C4-2B (cell line): ENCODE measurements around the gene IAPP.

Experiments
- H3K27ac ChIP-seq: fragments of 450-650 bp; 2 replicates; pipeline ENCODE4 v1.5.1; 2017
- CTCF ChIP-seq: fragments of 450-650 bp; conservative IDR thresholded peaks from 2 replicates; pipeline ENCODE4 v1.5.1; 2017; ENCODE audit warnings: mild to moderate bottlenecking
- ZFX ChIP-seq: fragments of 450-650 bp; IDR thresholded peaks from 2 replicates; pipeline ENCODE4 v1.6.1; 2017

IAPP gene

GRCh38 chr12:21337453-21337852, 35.2 kb upstream of the IAPP start:
- no peak overlapping the region for H3K27ac ChIP-seq
- TF ChIP-seq ZFX (no peak), CTCF (no peak)

DNA sequence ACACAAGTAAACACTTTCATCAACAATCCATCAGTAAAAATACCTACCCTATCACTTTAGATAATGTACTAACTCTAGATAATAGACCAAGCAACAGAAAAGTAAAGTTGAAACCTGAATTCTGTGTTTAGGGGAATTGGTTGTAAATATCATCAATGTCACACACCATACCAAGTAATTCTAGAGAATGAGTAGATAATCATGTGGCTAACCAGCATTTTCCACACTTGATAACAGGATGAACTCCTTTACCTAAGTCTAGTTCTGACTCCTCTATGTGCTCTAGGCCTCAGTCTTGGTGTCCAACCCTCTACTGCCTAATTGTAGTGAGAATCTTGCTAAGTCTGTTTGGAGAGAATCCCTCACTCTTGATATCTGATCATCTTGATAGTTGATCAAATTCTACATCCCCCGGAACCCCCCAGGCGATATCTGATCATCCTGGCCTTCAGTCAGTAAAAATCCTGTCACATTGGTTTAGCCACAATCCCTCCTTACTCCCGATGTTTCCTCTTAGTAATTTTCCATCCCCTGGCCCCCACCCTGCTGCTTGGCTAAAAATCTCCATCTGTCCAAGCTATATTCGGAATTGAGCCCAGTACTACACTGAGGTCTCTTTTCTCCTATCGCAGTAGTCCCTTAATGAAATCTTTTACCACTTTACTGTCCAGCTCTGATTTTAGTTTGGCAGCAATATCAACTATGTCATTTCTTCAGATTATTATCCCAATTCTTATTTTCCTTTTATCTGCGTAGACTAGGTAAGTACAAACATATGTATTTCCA, 34.5 kb upstream of the IAPP start:
- TF ChIP-seq CTCF = no peak
- TF ChIP-seq ZFX = no peak

DNA sequence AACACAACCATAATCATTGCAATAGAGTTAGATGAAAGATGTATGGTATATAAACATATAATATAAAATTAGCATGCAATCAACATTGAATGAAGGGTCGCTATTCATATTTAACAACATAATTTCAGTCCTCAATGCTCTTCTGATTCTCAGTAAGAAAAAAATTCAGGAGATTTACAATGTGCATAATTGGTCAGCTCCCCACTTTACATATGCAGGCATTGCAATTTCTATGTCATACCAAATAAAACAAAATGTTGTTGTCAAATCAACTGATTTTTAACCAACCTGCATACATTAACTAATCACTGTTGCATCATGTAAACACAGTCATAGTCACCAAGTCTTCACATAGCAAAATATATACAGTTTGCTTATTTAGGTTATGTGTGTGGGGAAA, 32.8 kb upstream of the IAPP start:
- no peak for TF ChIP-seq ZFX
- TF ChIP-seq CTCF = no peak
- H3K27ac ChIP-seq = no peak overlapping the region

More for the DNA sequence above, 34.5 kb upstream of the IAPP start:
- no peak overlapping the region for H3K27ac ChIP-seq

- TF ChIP-seq CTCF = no peak
- no peak for TF ChIP-seq ZFX
- no peak overlapping the region for H3K27ac ChIP-seq
Measured at GRCh38 chr12:21340403-21340802, 32.3 kb upstream of the IAPP start.

GRCh38 chr12:21341769-21342168, 30.9 kb upstream of the IAPP start:
- no peak overlapping the region for H3K27ac ChIP-seq
- TF ChIP-seq ZFX = no peak
- TF ChIP-seq CTCF = no peak

- no peak for TF ChIP-seq ZFX
- no peak for TF ChIP-seq CTCF
- H3K27ac ChIP-seq = no peak overlapping the region
Measured at GRCh38 chr12:21343636-21344035, 29.1 kb upstream of the IAPP start.

GRCh38 chr12:21346542-21347205, 26.0 kb upstream of the IAPP start:
- H3K27ac ChIP-seq = no peak overlapping the region
- TF ChIP-seq ZFX = no peak
- no peak for TF ChIP-seq CTCF
